ENCODE results near the gene CD209.
"Not testable (repeated sequence)": the region's sequence is repeated elsewhere in the genome, so short reads cannot be mapped to it uniquely, and the experiment has no call there.

Gene CD209

GRCh38 chr19:7746903-7747884, at the start of gene CD209:
TSS of gene CD209 (minus strand) at chr19:7747534. CDS start at chr19:7747511, 23 bp downstream.
- TF ChIP-seq CTCF (IDR thresholded peaks at IDR 0.05; ENCODE audit: low read length, missing control alignments): no peak
- DNase-seq (ENCODE audit: low read depth): no peak

DNA sequence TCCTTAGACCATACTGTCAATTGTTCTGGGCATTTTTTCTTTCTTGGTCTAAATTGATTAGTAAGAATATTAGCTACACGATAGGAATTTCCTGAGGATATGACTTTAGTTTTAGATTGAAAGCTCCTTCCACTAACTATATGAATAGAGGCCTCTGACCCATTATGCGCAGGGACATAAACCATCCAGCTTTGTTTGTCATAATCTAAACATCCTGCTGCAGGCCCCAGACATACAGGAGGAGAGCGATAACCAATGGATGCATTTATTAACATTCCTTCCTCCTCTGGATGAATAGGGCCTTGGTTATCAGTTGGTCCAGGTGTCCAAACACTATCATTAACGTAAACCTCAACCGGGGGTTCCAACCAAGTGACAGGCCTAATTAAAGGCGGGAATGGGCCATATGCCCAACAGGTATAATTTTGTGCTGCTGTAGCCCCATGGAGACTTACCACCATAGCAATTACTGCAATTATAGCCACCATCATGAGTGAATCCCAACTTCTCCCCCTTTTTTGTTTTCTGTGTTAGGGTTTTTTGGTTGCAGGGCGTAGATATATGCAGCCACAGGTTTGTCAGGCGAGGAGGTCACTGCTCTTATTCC, 48.3 kb upstream of the CD209 start:
- no peak for DNase-seq (ENCODE audit: low read depth)
- H3K4me3 ChIP-seq (replicated peaks; ENCODE audit: low read depth, low read length): no peak overlapping the region
- no peak for TF ChIP-seq CTCF (IDR thresholded peaks at IDR 0.05; ENCODE audit: low read length, missing control alignments)

More at GRCh38 chr19:7746903-7747884, at the start of gene CD209:
- no peak within 1 kb of the TSS for H3K4me3 ChIP-seq (replicated peaks; ENCODE audit: low read depth, low read length)

DNA sequence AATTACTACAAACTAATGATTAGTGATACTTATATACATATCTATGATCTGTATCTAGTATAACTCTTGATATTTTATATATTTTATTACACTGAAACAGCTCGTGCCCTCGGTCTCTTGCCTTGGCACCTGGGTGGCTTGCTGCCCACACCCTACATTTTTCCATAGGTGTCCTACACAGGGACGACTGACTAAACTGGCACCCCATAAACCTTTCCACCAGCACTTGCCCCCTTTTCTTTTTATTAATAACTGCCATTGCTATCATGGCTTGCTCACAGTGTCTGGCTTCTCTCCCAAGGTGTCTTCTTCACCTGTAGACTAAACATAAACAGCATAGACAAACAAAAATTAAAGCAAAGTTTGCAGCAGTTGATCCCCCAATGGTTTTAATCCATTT, 46.2 kb upstream of the CD209 start:
- no peak for DNase-seq (ENCODE audit: low read depth)
- no peak for TF ChIP-seq CTCF (IDR thresholded peaks at IDR 0.05; ENCODE audit: low read length, missing control alignments)
- no peak overlapping the region for H3K4me3 ChIP-seq (replicated peaks; ENCODE audit: low read depth, low read length)

GRCh38 chr19:7792701-7793100, 45.4 kb upstream of the CD209 start:
- DNase-seq (ENCODE audit: low read depth); H3K4me3 ChIP-seq (replicated peaks; ENCODE audit: low read depth, low read length): not testable (repeated sequence)

DNA sequence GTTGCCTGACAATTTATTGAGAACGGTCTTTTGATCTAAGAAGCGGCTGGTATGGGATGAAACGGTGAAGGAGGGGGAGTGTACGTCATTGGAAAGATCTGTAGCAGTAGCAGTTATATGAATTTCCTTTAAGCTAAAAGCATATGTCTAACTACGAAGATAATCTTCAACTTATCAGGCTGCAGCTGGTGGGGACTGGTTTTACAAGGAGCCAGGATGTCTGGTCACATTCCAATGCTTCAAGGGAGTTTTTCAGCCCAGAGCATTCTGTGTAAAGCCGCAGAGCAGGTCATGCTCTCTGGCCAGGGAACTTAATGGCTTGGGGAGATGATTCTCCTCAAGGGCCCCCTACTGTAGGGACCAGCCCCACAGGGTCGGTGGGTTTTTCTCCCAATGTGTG, 44.9 kb upstream of the CD209 start:
- H3K4me3 ChIP-seq (replicated peaks; ENCODE audit: low read depth, low read length): no peak overlapping the region
- TF ChIP-seq CTCF (IDR thresholded peaks at IDR 0.05; ENCODE audit: low read length, missing control alignments): no peak
- peak; percentile 18 for DNase-seq (ENCODE audit: low read depth)

DNA sequence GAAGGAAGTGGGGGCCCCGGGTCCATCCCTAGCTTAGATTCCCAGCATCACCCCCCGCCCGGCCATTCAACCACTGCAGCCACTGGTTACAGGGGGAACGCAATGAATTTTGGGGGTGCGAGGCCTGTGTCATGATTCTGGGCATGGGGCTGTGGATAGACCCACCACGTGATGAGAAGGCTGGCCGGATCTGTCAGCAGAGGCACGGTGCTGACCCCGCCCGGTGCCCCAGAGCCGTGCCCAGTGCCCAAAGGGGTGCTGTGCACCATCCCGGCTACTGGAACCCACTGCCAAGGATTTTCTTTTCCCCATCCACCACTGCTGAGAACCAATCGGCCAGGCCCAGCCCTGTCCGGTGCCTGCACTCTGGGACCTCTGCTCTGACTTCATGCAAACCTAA, 43.1 kb upstream of the CD209 start:
- no peak overlapping the region for H3K4me3 ChIP-seq (replicated peaks; ENCODE audit: low read depth, low read length)
- no peak for TF ChIP-seq CTCF (IDR thresholded peaks at IDR 0.05; ENCODE audit: low read length, missing control alignments)
- DNase-seq (ENCODE audit: low read depth): no peak

- no peak for DNase-seq (ENCODE audit: low read depth)
- no peak overlapping the region for H3K4me3 ChIP-seq (replicated peaks; ENCODE audit: low read depth, low read length)
- no peak for TF ChIP-seq CTCF (IDR thresholded peaks at IDR 0.05; ENCODE audit: low read length, missing control alignments)
These were observed 42.1 kb upstream of the CD209 start for GRCh38 chr19:7789447-7789846.

Data from fibroblast of pulmonary artery (primary cell).